ENCODE data around the gene FALEC.

Gene FALEC

GRCh38 chr1:150560011-150560438 lies 44.5 kb downstream of the FALEC start:
- no peaks in the 10 kb centered on the region for H3K36me3 ChIP-seq (ENCODE audit: insufficient read depth, low read length)
- no peak overlapping the region for H2AFZ ChIP-seq (ENCODE audit: low read depth, low read length)
- no peaks in the 10 kb centered on the region for H4K20me1 ChIP-seq (ENCODE audit: insufficient read depth, low read length)
- DNase-seq (peak; percentile 68), ATAC-seq (ENCODE audit: insufficient read depth, low read depth) (peak; percentile 29; the same call in 1 of the 3 replicates)
- peaks cover 34% of the 10 kb centered on the region for H3K4me1 ChIP-seq (ENCODE audit: insufficient read depth, low read length)
- H3K9ac ChIP-seq (ENCODE audit: low read depth, low read length): no peak overlapping the region
- H3K9me3 ChIP-seq (ENCODE audit: insufficient read depth, low read length, severe bottlenecking): no peaks in the 10 kb centered on the region
- H3K79me2 ChIP-seq (ENCODE audit: insufficient read depth, low read length): peaks cover 12% of the 10 kb centered on the region
- H3K27me3 ChIP-seq (ENCODE audit: insufficient read depth, low read length, poor library complexity): no peaks in the 10 kb centered on the region
- H3K4me2 ChIP-seq (ENCODE audit: insufficient read depth, low read length): no peak overlapping the region
- no peak overlapping the region for H3K4me3 ChIP-seq (ENCODE audit: low read depth in 1 of 2, low read length in 2 of 2)
- H3K27ac ChIP-seq (ENCODE audit: low read length): no peak overlapping the region
- TF ChIP-seq CTCF (IDR thresholded peaks at IDR 0.05; ENCODE audit: borderline replicate concordance, extremely low read depth, low read length, poor library complexity, severe bottlenecking) (peak; percentile 94), EZH2 (IDR thresholded peaks at IDR 0.05; ENCODE audit: borderline replicate concordance, low read depth, low read length, severe bottlenecking) (no peak)

- H3K79me2 ChIP-seq (ENCODE audit: insufficient read depth, low read length): peaks cover 14% of the 10 kb centered on the region
- H3K4me3 ChIP-seq (ENCODE audit: low read depth in 1 of 2, low read length in 2 of 2): peak overlapping the region; percentile 42 to 74
- H3K9ac ChIP-seq (ENCODE audit: low read depth, low read length): peak overlapping the region; percentile 80
- H2AFZ ChIP-seq (ENCODE audit: low read depth, low read length): peak overlapping the region; percentile 85
- H4K20me1 ChIP-seq (ENCODE audit: insufficient read depth, low read length): no peaks in the 10 kb centered on the region
- peak; percentile 68 for ATAC-seq (ENCODE audit: insufficient read depth, low read depth)
- H3K27ac ChIP-seq (ENCODE audit: low read length): peak overlapping the region; percentile 88
- H3K36me3 ChIP-seq (ENCODE audit: insufficient read depth, low read length): no peaks in the 10 kb centered on the region
- H3K4me1 ChIP-seq (ENCODE audit: insufficient read depth, low read length): peaks cover 34% of the 10 kb centered on the region
- DNase-seq: peak; percentile 81
- no peaks in the 10 kb centered on the region for H3K27me3 ChIP-seq (ENCODE audit: insufficient read depth, low read length, poor library complexity)
- no peaks in the 10 kb centered on the region for H3K9me3 ChIP-seq (ENCODE audit: insufficient read depth, low read length, severe bottlenecking)
- TF ChIP-seq EZH2 (IDR thresholded peaks at IDR 0.05; ENCODE audit: borderline replicate concordance, low read depth, low read length, severe bottlenecking) (no peak), CTCF (IDR thresholded peaks at IDR 0.05; ENCODE audit: borderline replicate concordance, extremely low read depth, low read length, poor library complexity, severe bottlenecking) (peak; percentile 94)
- H3K4me2 ChIP-seq (ENCODE audit: insufficient read depth, low read length): peak overlapping the region; percentile 85
These were observed 45.2 kb downstream of the FALEC start for GRCh38 chr1:150560576-150561253.

GRCh38 chr1:150561254-150561973 lies 45.9 kb downstream of the FALEC start:
- Histone ChIP-seq H4K20me1 (ENCODE audit: insufficient read depth, low read length) (no peaks in the 10 kb centered on the region), H3K27ac (ENCODE audit: low read length) (peak overlapping the region; percentile 88), H3K4me3 (ENCODE audit: low read depth in 1 of 2, low read length in 2 of 2) (peak overlapping the region; percentile 42 to 74), H3K9ac (ENCODE audit: low read depth, low read length) (peak overlapping the region; percentile 80), H3K36me3 (ENCODE audit: insufficient read depth, low read length) (no peaks in the 10 kb centered on the region), H3K79me2 (ENCODE audit: insufficient read depth, low read length) (peaks cover 20% of the 10 kb centered on the region), H3K27me3 (ENCODE audit: insufficient read depth, low read length, poor library complexity) (no peaks in the 10 kb centered on the region), H3K4me2 (ENCODE audit: insufficient read depth, low read length) (peak overlapping the region; percentile 85), H2AFZ (ENCODE audit: low read depth, low read length) (peak overlapping the region; percentile 85), H3K9me3 (ENCODE audit: insufficient read depth, low read length, severe bottlenecking) (no peaks in the 10 kb centered on the region), H3K4me1 (ENCODE audit: insufficient read depth, low read length) (peaks cover 38% of the 10 kb centered on the region)
- no peak for TF ChIP-seq EZH2 (IDR thresholded peaks at IDR 0.05; ENCODE audit: borderline replicate concordance, low read depth, low read length, severe bottlenecking)
- TF ChIP-seq CTCF (IDR thresholded peaks at IDR 0.05; ENCODE audit: borderline replicate concordance, extremely low read depth, low read length, poor library complexity, severe bottlenecking): no peak
- DNase-seq (peak; percentile 65), ATAC-seq (ENCODE audit: insufficient read depth, low read depth) (peak; percentile 62)

Measured in DND-41 (cell line).